Measurements from ENCODE around the gene BANP.
"Not testable (repeated sequence)": the region's sequence is repeated elsewhere in the genome, so short reads cannot be mapped to it uniquely, and the experiment has no call there.

Gene BANP

GRCh38 chr16:88064011-88064888, 113.0 kb downstream of the BANP start:
- DNase-seq (ENCODE audit: low read depth in 2 of 2, low spot score in 1 of 2) = no peak

DNA sequence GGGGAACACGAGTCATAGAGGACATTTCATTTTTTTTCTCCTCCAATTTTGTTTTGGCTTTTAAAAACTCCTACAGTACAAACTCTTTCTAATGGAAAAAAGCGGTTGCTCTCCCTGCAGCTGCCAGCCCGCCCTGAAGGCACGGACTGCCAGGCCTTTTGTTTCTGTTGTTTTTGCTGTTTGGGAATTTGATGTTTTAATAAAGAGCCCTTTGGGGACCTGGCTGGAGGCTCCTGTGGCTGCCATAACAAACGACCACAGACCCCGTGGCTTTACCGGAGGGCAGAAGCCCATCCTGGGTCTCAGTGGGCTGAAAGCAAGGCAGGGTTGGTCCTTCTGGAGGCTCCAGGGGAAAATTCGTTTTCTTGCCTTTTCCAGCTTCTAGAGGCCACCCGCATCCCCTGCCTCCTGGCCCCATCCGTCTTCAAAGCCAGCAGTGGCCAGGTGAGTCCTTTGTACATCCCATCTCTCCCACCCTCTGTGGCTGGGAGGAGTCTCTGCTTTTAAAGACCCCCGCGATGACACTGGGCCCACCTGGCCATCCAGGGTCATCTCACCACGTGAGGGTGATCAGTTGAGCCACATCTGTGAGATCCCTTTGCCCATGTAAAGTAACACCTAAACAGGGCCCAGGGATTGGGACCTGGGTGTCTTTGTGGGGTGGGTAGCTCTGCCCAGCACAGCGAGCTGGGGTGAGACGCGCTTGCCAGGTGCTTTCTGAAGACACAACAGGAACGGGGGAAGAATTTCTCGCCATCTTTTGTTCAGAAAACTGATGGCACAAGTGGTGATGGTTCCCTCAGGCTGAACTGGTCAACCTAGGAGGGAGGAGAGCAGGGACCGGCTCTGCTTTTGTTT, 113.9 kb downstream of the BANP start:
- DNase-seq (ENCODE audit: low read depth in 2 of 2, low spot score in 1 of 2) = no peak

GRCh38 chr16:88065747-88066142, 114.5 kb downstream of the BANP start:
- no peak for DNase-seq (ENCODE audit: low read depth in 2 of 2, low spot score in 1 of 2)

- DNase-seq (ENCODE audit: low read depth in 2 of 2, low spot score in 1 of 2) = no peak
Observed at GRCh38 chr16:88066234-88066633, 115.0 kb downstream of the BANP start.

- no peak for DNase-seq (ENCODE audit: low read depth in 2 of 2, low spot score in 1 of 2)
Observed at GRCh38 chr16:88066680-88067529, 115.7 kb downstream of the BANP start.

GRCh38 chr16:88067530-88068411, 116.5 kb downstream of the BANP start:
- no peak for DNase-seq (ENCODE audit: low read depth in 2 of 2, low spot score in 1 of 2)

GRCh38 chr16:88068476-88069396, 117.5 kb downstream of the BANP start:
- no peak for DNase-seq (ENCODE audit: low read depth in 2 of 2, low spot score in 1 of 2)

DNA sequence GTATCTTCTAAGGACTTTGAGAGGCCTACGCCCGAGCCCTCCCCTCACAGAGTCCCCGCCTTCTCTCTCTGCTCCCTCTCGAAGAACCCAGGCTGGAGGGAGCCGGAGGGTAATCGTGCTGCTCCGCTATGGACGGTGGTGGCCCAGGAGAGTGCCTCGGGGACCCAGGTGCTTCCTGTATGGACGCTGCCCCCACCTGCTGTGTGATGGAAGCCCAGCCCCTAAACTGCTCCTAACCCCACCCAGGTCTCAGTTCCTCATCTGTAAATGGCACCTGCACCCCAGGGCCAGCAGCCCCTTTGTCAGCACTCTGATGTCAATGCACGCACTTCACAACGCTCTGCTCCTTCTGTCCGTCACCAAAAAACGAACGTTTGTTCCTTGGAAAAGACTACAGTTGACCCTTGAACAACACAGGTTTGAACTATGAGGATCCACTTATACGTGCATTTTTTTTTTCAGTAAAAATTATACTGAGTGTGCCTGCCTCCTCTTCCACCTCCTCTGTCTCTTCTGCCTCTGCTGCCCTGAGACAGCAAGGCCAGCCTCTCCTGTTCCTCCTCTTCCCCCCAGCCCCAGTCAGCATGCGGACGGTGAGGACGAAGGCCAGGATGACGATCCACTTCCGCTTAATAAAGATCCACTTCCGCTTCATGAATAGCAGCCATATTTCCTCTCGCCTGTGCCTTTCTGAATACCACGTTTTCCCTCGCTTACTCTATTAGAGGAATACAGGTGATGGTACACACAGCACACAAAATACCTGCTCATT, 118.3 kb downstream of the BANP start:
- no peak for DNase-seq (ENCODE audit: low read depth in 2 of 2, low spot score in 1 of 2)

- DNase-seq (ENCODE audit: low read depth in 2 of 2, low spot score in 1 of 2) = no peak
Observed at GRCh38 chr16:88070341-88070740, 119.1 kb downstream of the BANP start.

DNA sequence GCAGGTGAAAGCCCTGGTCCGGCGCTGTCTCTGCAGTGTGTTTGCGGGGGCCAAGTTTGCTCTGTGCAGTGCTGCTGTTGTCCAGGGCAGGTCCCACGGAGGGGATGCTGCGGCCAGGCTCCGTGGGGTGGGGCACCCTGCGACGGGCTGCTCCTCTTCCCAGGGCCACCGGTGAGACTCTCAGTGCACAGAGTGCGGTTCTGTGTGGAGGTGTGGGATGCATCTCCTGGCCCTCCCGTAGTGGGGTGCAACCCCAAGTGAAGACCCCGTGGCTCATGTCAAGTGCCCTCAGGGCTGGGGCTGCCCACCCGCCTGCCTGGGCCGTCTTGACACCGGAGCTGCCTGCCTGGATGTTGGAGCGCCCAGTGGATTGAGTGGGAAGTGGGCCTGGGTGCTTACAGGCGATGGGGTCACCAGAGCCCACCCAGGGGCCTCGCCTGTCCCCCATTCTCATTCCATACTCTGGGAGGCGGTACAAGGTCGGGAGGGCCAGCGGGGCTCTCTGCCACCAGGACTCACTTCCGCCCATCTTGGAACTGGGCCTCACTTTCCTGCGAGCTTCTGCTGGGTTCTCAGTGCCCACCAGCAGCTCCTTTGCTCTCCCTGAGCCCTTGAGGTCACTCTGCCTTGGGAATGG, 119.9 kb downstream of the BANP start:
- DNase-seq (ENCODE audit: low read depth in 2 of 2, low spot score in 1 of 2) = no peak

DNA sequence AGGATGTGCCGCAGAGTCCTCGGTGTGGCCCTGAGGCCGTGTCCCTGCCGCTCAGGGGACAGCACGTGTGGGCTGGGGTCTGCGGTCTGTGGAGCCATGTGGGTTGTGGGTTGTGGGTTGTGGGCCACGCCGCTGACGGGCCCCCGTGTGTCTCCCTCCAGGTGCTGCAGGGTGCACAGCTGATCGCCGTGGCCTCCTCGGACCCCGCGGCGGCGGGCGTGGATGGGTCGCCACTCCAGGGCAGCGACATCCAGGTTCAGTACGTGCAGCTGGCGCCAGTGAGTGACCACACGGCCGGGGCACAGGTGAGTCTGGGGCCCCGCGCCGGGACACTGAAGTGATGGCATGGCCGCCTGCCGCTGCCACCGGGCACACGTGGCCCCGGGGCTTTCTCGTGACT, 120.7 kb downstream of the BANP start:
- DNase-seq (ENCODE audit: low read depth in 2 of 2, low spot score in 1 of 2) = no peak

GRCh38 chr16:88072571-88073001, 121.4 kb downstream of the BANP start:
- no peak for DNase-seq (ENCODE audit: low read depth in 2 of 2, low spot score in 1 of 2)

DNA sequence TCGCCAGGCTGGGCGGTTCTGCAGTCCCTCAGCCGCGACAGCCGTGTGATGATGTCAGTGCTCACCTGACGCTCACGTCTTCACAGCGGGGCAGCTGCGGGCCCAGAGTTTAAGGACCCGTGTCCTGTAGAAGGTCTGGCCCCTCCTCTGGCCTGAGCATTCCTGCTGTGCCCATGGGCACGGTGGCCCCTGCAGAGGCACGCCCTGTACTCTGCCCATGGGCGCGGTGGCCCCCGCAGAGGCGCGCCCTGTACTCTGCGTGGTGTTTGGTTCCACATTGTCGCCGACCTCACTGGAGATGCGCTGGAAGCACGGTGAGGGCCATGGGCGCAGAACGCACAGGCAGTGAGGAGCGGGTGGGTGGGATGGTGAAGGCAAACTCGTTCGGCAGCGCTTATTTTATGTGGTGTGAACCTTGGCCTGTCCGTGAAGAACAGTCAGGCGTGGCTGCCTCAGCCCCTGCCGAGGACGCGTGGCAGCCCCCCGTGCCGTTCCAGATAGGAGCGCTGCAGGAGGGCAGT, 122.0 kb downstream of the BANP start:
- DNase-seq (ENCODE audit: low read depth in 2 of 2, low spot score in 1 of 2) = no peak

- no peak for DNase-seq (ENCODE audit: low read depth in 2 of 2, low spot score in 1 of 2)
Observed at GRCh38 chr16:88074041-88074440, 122.8 kb downstream of the BANP start.

GRCh38 chr16:88076211-88076931, 125.1 kb downstream of the BANP start:
- DNase-seq (ENCODE audit: low read depth in 2 of 2, low spot score in 1 of 2) = no peak

- not testable (repeated sequence) for DNase-seq (ENCODE audit: low read depth in 2 of 2, low spot score in 1 of 2)
Observed at GRCh38 chr16:88076932-88077320, 125.7 kb downstream of the BANP start.

All from stimulated activated CD8-positive, alpha-beta memory T cell treated with anti-CD3 and anti-CD28 coated beads, Interleukin-4, amount 100 ng/mL, for 4 hours (primary cell).